ENCODE measurements around the gene XRN2. TPM values are rescaled to one million over a fixed set of nuclear protein-coding genes. Genes with fewer than 3 reads are reported as not detected.

The XRN2 gene
- polyA plus RNA-seq, 2 of the 4 experiments (the other 2 are of a cell fraction), result 125 to 192 TPM

- ChIA-PET CTCF (interaction anchor here (0.9 to 2.0 kb wide), 5 partner anchors 14 to 450 kb away, joined by 3 to 6 read pairs (median 4); no protein-coding TSS in a partner anchor), POLR2A (no interaction called here)
- no peak overlapping the region for H3K4me3 ChIP-seq
- FAIRE-seq, result no peak
- peaks cover 30% of the 10 kb centered on the region; the same call in 2 of the 3 replicates for H3K4me1 ChIP-seq
- TF ChIP-seq CHD2 (IDR thresholded peaks at IDR 0.05; ENCODE audit: low read length, partially characterized antibody) (no peak), HOXB5 (CRISPR knock-in tag; IDR thresholded peaks at IDR 0.05) (no peak), MYC (IDR thresholded peaks at IDR 0.05; ENCODE audit: borderline replicate concordance, low read length) (no peak)
- no peaks in the 10 kb centered on the region for H3K9me3 ChIP-seq
- H3K27ac ChIP-seq, result no peak overlapping the region
- 88% methylated on average over 2 of the region's 2 CpGs for WGBS (ENCODE audit: missing lambda C conversion rate)
- DNase-seq (ENCODE audit: low read depth in 1 of 2, low spot score in 1 of 2), result no peak
- no peak for ATAC-seq
- H3K4me2 ChIP-seq, result peak overlapping the region; percentile 3; the same call in 1 of the 3 replicates
Observed at GRCh38 chr20:21309678-21310467, 6.7 kb downstream of the XRN2 start.

GRCh38 chr20:21312813-21313474 lies 9.8 kb downstream of the XRN2 start:
- H3K27ac ChIP-seq, result no peak overlapping the region
- H3K4me3 ChIP-seq, result no peak overlapping the region
- peak in 1 of 2 experiments; percentile 44; a peak in 3 of 6 replicates for ATAC-seq
- POLR2A ChIA-PET, result interaction anchor here (3.0 kb wide), 1 partner anchor 10 kb away, joined by 14 read pairs; the partner anchor contains the start of gene XRN2
- H3K4me1 ChIP-seq, result peaks cover 26% of the 10 kb centered on the region; the same call in 2 of the 3 replicates
- H3K4me2 ChIP-seq, result no peak overlapping the region
- CTCF ChIA-PET, result interaction anchor here (1.0 to 1.3 kb wide), 2 partner anchors 14 to 17 kb away, joined by 3 to 5 read pairs; no protein-coding TSS in a partner anchor
- H3K9me3 ChIP-seq, result no peaks in the 10 kb centered on the region
- FAIRE-seq, result peak; percentile 56
- WGBS (ENCODE audit: missing lambda C conversion rate), result 86% methylated on average over 10 of the region's 10 CpGs
- no peak for TF ChIP-seq MAX (IDR thresholded peaks at IDR 0.05)
- no peak for TF ChIP-seq CHD2 (IDR thresholded peaks at IDR 0.05; ENCODE audit: low read length, partially characterized antibody)
- no peak for TF ChIP-seq EHF (CRISPR knock-in tag; IDR thresholded peaks at IDR 0.05)
- no peak for TF ChIP-seq POLR2A (IDR thresholded peaks at IDR 0.05; ENCODE audit: low read length)
- no peak for TF ChIP-seq RFX5 (IDR thresholded peaks at IDR 0.05)
- no peak for TF ChIP-seq TP53 (CRISPR knock-in tag; IDR thresholded peaks at IDR 0.05)
- no peak for TF ChIP-seq PHF8 (IDR thresholded peaks at IDR 0.05; ENCODE audit: borderline replicate concordance, low read depth)
- TF ChIP-seq NFE2L2 (conservative IDR thresholded peaks at IDR 0.05; ENCODE audit: low read length), result no peak
- no peak for TF ChIP-seq HOXB5 (CRISPR knock-in tag; IDR thresholded peaks at IDR 0.05)
- no peak for TF ChIP-seq BHLHE40 (IDR thresholded peaks at IDR 0.05; ENCODE audit: low read depth, low read length)
- no peak for TF ChIP-seq FOSB (CRISPR knock-in tag; IDR thresholded peaks at IDR 0.05)
- no peak for TF ChIP-seq ZFP36 (IDR thresholded peaks at IDR 0.05; ENCODE audit: borderline replicate concordance, partially characterized antibody)
- no peak for TF ChIP-seq ZC3H11A (IDR thresholded peaks at IDR 0.05)
- DNase-seq (ENCODE audit: low read depth in 1 of 2, low spot score in 1 of 2), result no peak

GRCh38 chr20:21315138-21315537 lies 12.0 kb downstream of the XRN2 start:
- CTCF ChIA-PET, result interaction anchor here (1.7 kb wide), 1 partner anchor 191 kb away, joined by 4 read pairs; no protein-coding TSS in a partner anchor
- DNase-seq (ENCODE audit: low read depth in 1 of 2, low spot score in 1 of 2), result no peak
- Histone ChIP-seq H3K4me1 (peaks cover 18% of the 10 kb centered on the region; the same call in 2 of the 3 replicates), H3K9me3 (no peaks in the 10 kb centered on the region; the same call in 2 of the 3 replicates), H3K27ac (no peak overlapping the region), H3K4me2 (no peak overlapping the region), H3K4me3 (no peak overlapping the region)
- FAIRE-seq, result no peak
- POLR2A ChIA-PET, result no interaction called here
- TF ChIP-seq CBX2 (IDR thresholded peaks at IDR 0.05; ENCODE audit: borderline replicate concordance, low read depth), result no peak
- no peak for TF ChIP-seq TP53 (CRISPR knock-in tag; IDR thresholded peaks at IDR 0.05)
- no peak for TF ChIP-seq HOXB5 (CRISPR knock-in tag; IDR thresholded peaks at IDR 0.05)
- no peak for TF ChIP-seq EHMT2 (IDR thresholded peaks at IDR 0.05; ENCODE audit: low read depth)
- no peak for TF ChIP-seq JUN (IDR thresholded peaks at IDR 0.05)
- peak; percentile 34 to 47; a peak in 3 of 6 replicates for ATAC-seq
- 90% methylated on average over 4 of the region's 4 CpGs for WGBS (ENCODE audit: missing lambda C conversion rate)

GRCh38 chr20:21322083-21322710 lies 19.1 kb downstream of the XRN2 start:
- Histone ChIP-seq H3K9me3 (peaks cover 28% of the 10 kb centered on the region), H3K4me1 (peaks cover 21% of the 10 kb centered on the region), H3K4me2 (no peak overlapping the region), H3K4me3 (no peak overlapping the region), H3K27ac (no peak overlapping the region)
- DNase-seq (ENCODE audit: low read depth in 1 of 2, low spot score in 1 of 2) (no peak), FAIRE-seq (peak; percentile 86), ATAC-seq (no peak)
- WGBS (ENCODE audit: missing lambda C conversion rate), result 96% methylated on average over 5 of the region's 5 CpGs
- ChIA-PET CTCF (interaction anchor here (1.3 to 1.9 kb wide), 2 partner anchors 9 to 87 kb away, joined by 5 to 9 read pairs; no protein-coding TSS in a partner anchor), POLR2A (no interaction called here)
- no peak for TF ChIP-seq BCL3 (IDR thresholded peaks at IDR 0.05)
- TF ChIP-seq HES2 (IDR thresholded peaks at IDR 0.05), result no peak
- no peak for TF ChIP-seq ESRRA (IDR thresholded peaks at IDR 0.05; ENCODE audit: borderline replicate concordance, low read length)
- no peak for TF ChIP-seq PBX3 (IDR thresholded peaks at IDR 0.05)
- TF ChIP-seq EHMT2 (IDR thresholded peaks at IDR 0.05; ENCODE audit: low read depth), result no peak
- no peak for TF ChIP-seq NR3C1 (IDR thresholded peaks at IDR 0.05)
- TF ChIP-seq JUNB (IDR thresholded peaks at IDR 0.05), result no peak
- no peak for TF ChIP-seq CHD4 (IDR thresholded peaks at IDR 0.05; ENCODE audit: borderline replicate concordance)
- no peak for TF ChIP-seq ZC3H11A (IDR thresholded peaks at IDR 0.05)

Data from A549 (cell line).